ENCODE results near the gene MAST2.

MAST2 gene

DNA sequence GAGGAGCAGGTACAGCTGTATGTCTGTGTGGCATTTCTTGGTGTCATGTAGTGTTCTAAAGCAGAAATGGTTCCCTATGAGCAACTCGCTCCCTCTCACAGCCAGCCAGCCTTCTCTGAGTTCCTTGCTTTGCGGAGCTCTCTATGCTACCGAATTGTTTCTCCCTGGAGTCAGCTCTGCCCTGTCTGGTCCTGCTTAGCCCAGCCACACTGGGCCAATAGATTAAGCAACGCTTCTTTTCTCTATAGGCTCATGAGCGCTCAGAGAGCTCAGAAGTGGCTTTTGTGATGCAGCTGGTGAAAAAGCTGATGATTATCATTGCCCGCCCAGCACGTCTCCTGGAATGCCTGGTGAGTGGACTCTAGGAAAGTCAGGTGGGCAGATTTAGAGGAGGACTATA lies 215.9 kb downstream of the MAST2 start:
- H3K4me3 ChIP-seq (ENCODE audit: low read depth, low read length), result no peak overlapping the region
- H3K36me3 ChIP-seq, result peaks cover 24% of the 10 kb centered on the region
- no peak overlapping the region for H3K27ac ChIP-seq
- no peaks in the 10 kb centered on the region for H3K27me3 ChIP-seq (ENCODE audit: insufficient read depth, low read depth, severe bottlenecking)
- no peaks in the 10 kb centered on the region for H3K9me3 ChIP-seq (ENCODE audit: severe bottlenecking)
- TF ChIP-seq, protein P1, sequence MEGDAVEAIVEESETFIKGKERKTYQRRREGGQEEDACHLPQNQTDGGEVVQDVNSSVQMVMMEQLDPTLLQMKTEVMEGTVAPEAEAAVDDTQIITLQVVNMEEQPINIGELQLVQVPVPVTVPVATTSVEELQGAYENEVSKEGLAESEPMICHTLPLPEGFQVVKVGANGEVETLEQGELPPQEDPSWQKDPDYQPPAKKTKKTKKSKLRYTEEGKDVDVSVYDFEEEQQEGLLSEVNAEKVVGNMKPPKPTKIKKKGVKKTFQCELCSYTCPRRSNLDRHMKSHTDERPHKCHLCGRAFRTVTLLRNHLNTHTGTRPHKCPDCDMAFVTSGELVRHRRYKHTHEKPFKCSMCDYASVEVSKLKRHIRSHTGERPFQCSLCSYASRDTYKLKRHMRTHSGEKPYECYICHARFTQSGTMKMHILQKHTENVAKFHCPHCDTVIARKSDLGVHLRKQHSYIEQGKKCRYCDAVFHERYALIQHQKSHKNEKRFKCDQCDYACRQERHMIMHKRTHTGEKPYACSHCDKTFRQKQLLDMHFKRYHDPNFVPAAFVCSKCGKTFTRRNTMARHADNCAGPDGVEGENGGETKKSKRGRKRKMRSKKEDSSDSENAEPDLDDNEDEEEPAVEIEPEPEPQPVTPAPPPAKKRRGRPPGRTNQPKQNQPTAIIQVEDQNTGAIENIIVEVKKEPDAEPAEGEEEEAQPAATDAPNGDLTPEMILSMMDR (IDR thresholded peaks at IDR 0.05; ENCODE audit: low read depth, low read length), result no peak
- no peak for DNase-seq

DNA sequence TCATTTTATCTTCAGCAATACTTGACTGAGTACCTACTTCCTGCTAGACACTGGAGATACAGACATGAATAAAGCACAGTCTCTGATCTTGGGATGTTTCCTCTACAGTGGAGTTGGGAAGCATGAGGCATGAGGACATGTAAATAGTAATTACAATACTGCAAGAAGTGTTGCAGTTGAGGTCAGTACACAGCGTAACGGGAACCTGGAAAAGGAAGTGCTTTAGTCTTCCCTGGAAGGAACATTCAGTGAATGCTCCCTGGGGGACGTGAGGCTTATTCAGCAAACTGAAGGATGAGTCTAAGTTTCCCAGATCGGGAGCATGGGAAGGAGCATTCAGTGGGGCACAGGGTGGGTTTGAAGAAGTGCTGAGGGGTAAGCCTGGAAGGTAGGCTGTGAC lies 216.6 kb downstream of the MAST2 start:
- no peaks in the 10 kb centered on the region for H3K27me3 ChIP-seq (ENCODE audit: insufficient read depth, low read depth, severe bottlenecking)
- DNase-seq, result no peak
- TF ChIP-seq, protein P1 (IDR thresholded peaks at IDR 0.05; ENCODE audit: low read depth, low read length), result no peak
- no peak overlapping the region for H3K27ac ChIP-seq
- H3K36me3 ChIP-seq, result peaks cover 30% of the 10 kb centered on the region
- no peaks in the 10 kb centered on the region for H3K9me3 ChIP-seq (ENCODE audit: severe bottlenecking)
- no peak overlapping the region for H3K4me3 ChIP-seq (ENCODE audit: low read depth, low read length)

DNA sequence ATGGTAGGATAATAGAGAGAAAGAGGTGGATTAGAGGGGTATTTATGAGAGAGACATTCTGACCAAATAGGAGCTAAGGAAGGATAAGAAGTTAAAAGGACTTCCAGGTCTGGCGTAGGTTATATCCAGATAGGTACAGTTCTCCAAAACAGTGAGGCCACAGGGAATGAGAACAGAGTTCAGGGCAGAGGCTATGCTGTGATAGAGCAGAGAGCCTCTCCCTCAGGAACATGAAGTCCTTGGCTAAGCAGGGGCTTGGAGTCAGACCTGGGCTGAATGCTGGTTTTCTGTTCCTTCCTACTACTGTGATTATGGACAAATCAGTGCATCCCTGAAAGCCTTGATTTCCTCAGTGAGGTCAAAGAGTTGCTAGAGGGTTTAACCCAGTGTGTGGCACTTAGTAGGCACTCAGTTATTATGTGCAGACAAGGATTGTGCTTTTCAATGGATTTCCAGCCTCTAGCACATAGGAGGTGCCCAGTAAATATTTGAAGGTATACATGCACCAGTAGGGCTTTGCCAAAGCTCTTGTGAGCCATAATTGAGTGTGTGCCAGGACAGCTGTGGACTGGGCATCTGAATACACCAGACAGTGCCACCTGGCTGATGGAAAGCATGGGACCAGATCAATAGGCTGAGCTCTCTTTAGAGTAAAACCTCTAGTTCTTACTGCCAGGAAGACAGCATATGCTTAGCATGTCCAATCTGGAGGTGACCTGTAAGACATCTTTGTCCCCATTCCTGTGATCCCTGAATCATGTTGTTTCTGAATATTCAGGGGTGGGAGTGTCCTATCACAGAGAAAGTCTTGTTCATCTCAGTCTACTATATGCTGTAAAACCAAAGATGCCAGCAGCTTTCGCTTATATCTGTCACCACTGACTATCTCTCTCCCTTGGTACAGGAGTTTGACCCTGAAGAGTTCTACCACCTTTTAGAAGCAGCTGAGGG lies 217.9 kb downstream of the MAST2 start:
- TF ChIP-seq, protein P1 (IDR thresholded peaks at IDR 0.05; ENCODE audit: low read depth, low read length), result no peak
- DNase-seq, result no peak
- Histone ChIP-seq H3K4me3 (ENCODE audit: low read depth, low read length) (no peak overlapping the region), H3K36me3 (peaks cover 33% of the 10 kb centered on the region), H3K27ac (no peak overlapping the region), H3K27me3 (ENCODE audit: insufficient read depth, low read depth, severe bottlenecking) (no peaks in the 10 kb centered on the region), H3K9me3 (ENCODE audit: severe bottlenecking) (no peaks in the 10 kb centered on the region)

DNA sequence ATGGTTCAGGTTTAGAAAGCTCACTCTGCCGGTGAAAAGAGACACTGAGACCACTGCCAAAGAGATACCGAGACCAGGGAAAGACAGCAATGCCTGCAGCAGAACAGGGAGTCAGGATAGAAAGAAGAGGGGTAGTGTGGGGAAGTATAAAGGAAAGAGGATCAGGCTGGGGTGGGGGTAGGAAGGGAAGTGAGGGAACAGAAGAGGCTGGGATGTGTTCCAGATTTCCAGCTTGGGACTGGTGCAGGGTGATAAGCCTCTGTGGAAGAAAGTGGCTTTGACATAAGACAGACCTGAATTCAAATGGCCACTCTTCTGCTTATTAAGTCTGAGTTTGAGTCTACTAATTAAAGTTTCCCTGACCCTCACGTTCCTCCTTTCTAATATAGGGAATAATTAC lies 223.1 kb downstream of the MAST2 start:
- Histone ChIP-seq H3K36me3 (peaks cover 67% of the 10 kb centered on the region), H3K27me3 (ENCODE audit: insufficient read depth, low read depth, severe bottlenecking) (no peaks in the 10 kb centered on the region), H3K4me3 (ENCODE audit: low read depth, low read length) (no peak overlapping the region), H3K9me3 (ENCODE audit: severe bottlenecking) (no peaks in the 10 kb centered on the region), H3K27ac (no peak overlapping the region)
- DNase-seq, result no peak
- TF ChIP-seq, protein P1 (IDR thresholded peaks at IDR 0.05; ENCODE audit: low read depth, low read length), result no peak

DNA sequence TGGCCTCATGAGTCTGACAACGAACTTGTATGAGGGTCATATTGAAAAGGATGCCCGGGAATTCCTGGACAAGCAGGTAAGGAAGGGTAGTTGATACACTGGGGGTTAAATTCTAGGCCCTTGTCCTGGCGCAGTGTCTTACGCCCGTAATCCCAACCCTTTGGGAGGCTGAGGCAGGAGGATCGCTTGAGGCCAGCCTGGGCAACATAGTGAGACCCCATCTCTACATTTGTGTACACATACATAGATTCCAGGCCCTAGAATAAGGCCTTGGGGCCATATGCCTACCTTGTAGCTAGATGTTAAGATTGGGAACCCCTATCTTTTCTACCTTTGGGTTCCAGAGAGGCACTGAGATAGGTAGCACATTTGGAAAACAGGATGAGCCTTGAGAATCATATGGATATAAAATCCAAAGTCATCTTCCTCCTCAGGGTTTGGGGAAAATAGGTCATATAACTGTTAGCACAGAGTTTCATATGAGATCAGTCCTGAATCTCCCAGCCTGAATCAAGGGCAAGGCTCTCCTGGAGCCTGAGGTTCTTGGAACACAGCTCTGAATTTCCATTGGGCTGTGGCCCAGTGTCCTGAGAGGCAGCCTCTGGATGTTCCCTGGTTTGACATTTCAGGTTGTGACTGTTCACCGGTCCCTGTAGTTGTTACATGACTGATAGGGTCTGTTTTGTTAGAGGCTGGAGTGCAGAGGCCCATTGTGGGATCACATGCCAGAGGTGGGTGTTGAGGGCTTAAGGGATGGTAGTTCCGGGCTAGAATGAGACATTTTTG lies 224.6 kb downstream of the MAST2 start:
- peaks cover 67% of the 10 kb centered on the region for H3K36me3 ChIP-seq
- DNase-seq, result no peak
- no peaks in the 10 kb centered on the region for H3K27me3 ChIP-seq (ENCODE audit: insufficient read depth, low read depth, severe bottlenecking)
- no peak overlapping the region for H3K27ac ChIP-seq
- no peaks in the 10 kb centered on the region for H3K9me3 ChIP-seq (ENCODE audit: severe bottlenecking)
- no peak overlapping the region for H3K4me3 ChIP-seq (ENCODE audit: low read depth, low read length)
- TF ChIP-seq, protein P1 (IDR thresholded peaks at IDR 0.05; ENCODE audit: low read depth, low read length), result no peak

All from WERI-Rb-1 (cell line).